Stimulated activated naive CD8-positive, alpha-beta T cell treated with anti-CD3 and anti-CD28 coated beads, Interleukin-15, Interleukin-2, amounts not matched to agents 100 U/mL and 50 U/mL, for 24 hours (primary cell): ENCODE results near the gene ADORA1.

Source experiments
- ATAC-seq: fragments of 150-1000 bp; cut with Tn5 transposase; one replicate; pipeline ENCODE4 v1.10.0; 2021
- DNase-seq: peaks from one replicate; pipeline ENCODE4 v3.0.0; 2021

ADORA1 gene

GRCh38 chr1:203142684-203143408, 15.3 kb downstream of the ADORA1 start:
- no peak for ATAC-seq
- no peak for DNase-seq

GRCh38 chr1:203143641-203144040, 16.1 kb downstream of the ADORA1 start:
- no peak for DNase-seq
- no peak for ATAC-seq

- ATAC-seq = no peak
- DNase-seq = no peak
Measured at GRCh38 chr1:203144661-203145060, 17.1 kb downstream of the ADORA1 start.

- no peak for DNase-seq
- ATAC-seq = no peak
Measured at GRCh38 chr1:203145321-203146041, 18.0 kb downstream of the ADORA1 start.

- no peak for ATAC-seq
Measured at GRCh38 chr1:203146042-203146369, 18.5 kb downstream of the ADORA1 start.

GRCh38 chr1:203146537-203146936, 19.0 kb downstream of the ADORA1 start:
- ATAC-seq = no peak
- no peak for DNase-seq

More at GRCh38 chr1:203146042-203146369, 18.5 kb downstream of the ADORA1 start:
- no peak for DNase-seq

- ATAC-seq (no peak), DNase-seq (no peak)
Measured at GRCh38 chr1:203147376-203147775, 19.9 kb downstream of the ADORA1 start.

GRCh38 chr1:203148127-203148526, 20.6 kb downstream of the ADORA1 start:
- ATAC-seq (no peak), DNase-seq (no peak)

GRCh38 chr1:203148579-203148978, 21.1 kb downstream of the ADORA1 start:
- DNase-seq (no peak), ATAC-seq (no peak)

- DNase-seq = no peak
- ATAC-seq = no peak
Measured at GRCh38 chr1:203149188-203149840, 21.8 kb downstream of the ADORA1 start.

- no peak for ATAC-seq
- no peak for DNase-seq
Measured at GRCh38 chr1:203150511-203151297, 23.2 kb downstream of the ADORA1 start.

GRCh38 chr1:203151362-203152157, 24.0 kb downstream of the ADORA1 start:
- DNase-seq (no peak), ATAC-seq (no peak)

- no peak for DNase-seq
- ATAC-seq = no peak
Measured at GRCh38 chr1:203152158-203153034, 24.9 kb downstream of the ADORA1 start.

GRCh38 chr1:203153051-203153988, 25.8 kb downstream of the ADORA1 start:
- DNase-seq (no peak), ATAC-seq (no peak)

- no peak for DNase-seq
- ATAC-seq = no peak
Measured at GRCh38 chr1:203153989-203154821, 26.7 kb downstream of the ADORA1 start.

- ATAC-seq = no peak
- no peak for DNase-seq
Measured at GRCh38 chr1:203156280-203156679, 28.8 kb downstream of the ADORA1 start.

GRCh38 chr1:203158423-203158822, 30.9 kb downstream of the ADORA1 start:
- DNase-seq = no peak
- ATAC-seq = no peak

GRCh38 chr1:203158960-203159665, 31.6 kb downstream of the ADORA1 start:
- DNase-seq (no peak), ATAC-seq (no peak)
